PC-3 (cell line): ENCODE measurements around the gene NAV2. TPM values are rescaled to one million over a fixed set of nuclear protein-coding genes. Genes with fewer than 3 reads are reported as not detected.

ENCODE experiments used
- ATAC-seq: fragments of 200-7000 bp; cut with Tn5 transposase; 2 replicates; pipeline ENCODE4 v1.9.1; 2020; ENCODE audit warnings: mild to moderate bottlenecking, moderate library complexity
- BruUV-seq: library from RNA; stranded (reverse); fragments of 400-500 nt; replicated peaks from 2 replicates; lab custom pipeline; 2021; lab: Mats Ljungman, UMichigan
- CTCF ChIA-PET: fragments of 300-600 bp; sonication (Branson Sonifier 250); formaldehyde crosslinking; loops from one replicate; lab custom pipeline; 2022; ENCODE audit warnings: antibody characterized with exemption; lab: Charles Lee
- POLR2A ChIA-PET: fragments of 300-600 bp; sonication (Branson Sonifier 250); formaldehyde crosslinking; loops from one replicate; lab custom pipeline; 2022; ENCODE audit warnings: antibody characterized with exemption; ENCODE audit not compliant: unreplicated experiment; lab: Charles Lee
- DNase-seq: peaks from one replicate; pipeline ENCODE4 v3.0.0-alpha.2; 2015
- H2AFZ ChIP-seq: fragments of 300-600 bp; sonication (generic); 2 replicates; pipeline ENCODE4 v1.6.0; 2016; ENCODE audit warnings: antibody characterized with exemption, low read length
- H3F3A ChIP-seq: fragments of 300-600 bp; sonication (generic); one replicate; pipeline ENCODE4 v1.6.0; 2017; ENCODE audit warnings: antibody characterized with exemption, low read length, control low read depth, mild to moderate bottlenecking; ENCODE audit not compliant: unreplicated experiment
- H3K27ac ChIP-seq: fragments of 300-600 bp; sonication (generic); 2 replicates; pipeline ENCODE4 v1.5.1; 2016; ENCODE audit warnings: mild to moderate bottlenecking, low read length
- H3K27me3 ChIP-seq: fragments of 300-600 bp; sonication (generic); 2 replicates; pipeline ENCODE4 v1.6.1; 2016; ENCODE audit warnings: low read length, mixed read lengths
- H3K36me3 ChIP-seq: fragments of 300-600 bp; sonication (generic); 2 replicates; pipeline ENCODE4 v1.6.1; 2016; ENCODE audit warnings: low read depth, mixed run types, low read length, mixed read lengths
- H3K4me1 ChIP-seq: fragments of 300-600 bp; sonication (generic); 2 replicates; pipeline ENCODE4 v1.5.1; 2016; ENCODE audit warnings: low read length; ENCODE audit not compliant: insufficient read depth
- H3K4me2 ChIP-seq: fragments of 300-600 bp; sonication (generic); 2 replicates; pipeline ENCODE4 v1.6.0; 2016; ENCODE audit warnings: low read length
- H3K4me3 ChIP-seq: fragments of 300-600 bp; sonication (generic); 2 replicates; pipeline ENCODE4 v1.5.1; 2016; ENCODE audit warnings: mild to moderate bottlenecking, low read length, mixed read lengths
- H3K79me2 ChIP-seq: fragments of 300-600 bp; sonication (generic); 2 replicates; pipeline ENCODE4 v1.6.1; 2017; ENCODE audit warnings: low read length, mixed read lengths
- H3K9ac ChIP-seq: fragments of 300-600 bp; sonication (generic); 2 replicates; pipeline ENCODE4 v1.6.0; 2016; ENCODE audit warnings: mild to moderate bottlenecking, low read length
- H3K9me2 ChIP-seq: fragments of 300-600 bp; sonication (generic); replicated peaks from 2 replicates; pipeline ENCODE4 v1.6.1; 2016; ENCODE audit warnings: mixed run types, low read length, mixed read lengths
- H3K9me3 ChIP-seq: fragments of 300-600 bp; sonication (generic); 2 replicates; pipeline ENCODE4 v1.6.1; 2016; ENCODE audit warnings: low read length, mixed read lengths
- H4K20me1 ChIP-seq: fragments of 300-600 bp; sonication (generic); 2 replicates; pipeline ENCODE4 v1.6.1; 2016; ENCODE audit warnings: low read length, mixed read lengths
- EZH2 ChIP-seq: fragments of 300-600 bp; sonication (generic); IDR thresholded peaks from one replicate; pipeline ENCODE4 v1.6.1; 2017; ENCODE audit warnings: antibody characterized with exemption, mild to moderate bottlenecking, low read length; ENCODE audit not compliant: unreplicated experiment
- EZH2phosphoT487 ChIP-seq: fragments of 300-600 bp; sonication (generic); IDR thresholded peaks from 2 replicates; pipeline ENCODE4 v1.6.1; 2018; ENCODE audit warnings: mild to moderate bottlenecking, antibody characterized with exemption, low read length, borderline replicate concordance
- intact Hi-C: fragments of 100-400 bp; cut with micrococcal nuclease; formaldehyde crosslinking; loops from 2 replicates; pipeline ENCODE4 v1.9.0; 2023
- total RNA-seq: library from RNA; depleted of rRNA; stranded (reverse); fragments of >200 nt; gene quantifications from 2 replicates; pipeline ENCODE4 v1.2.3, GENCODE V29; 2014
- TF ChIP-seq, protein P1 (sequence below): fragments of 300-600 bp; sonication (generic); conservative IDR thresholded peaks from 2 replicates; pipeline ENCODE4 v1.5.1; 2017; ENCODE audit warnings: antibody characterized with exemption, low read depth, mild to moderate bottlenecking, low read length

The NAV2 gene
- total RNA-seq, 1 experiment from 2014 or later = 10.4 TPM

DNA sequence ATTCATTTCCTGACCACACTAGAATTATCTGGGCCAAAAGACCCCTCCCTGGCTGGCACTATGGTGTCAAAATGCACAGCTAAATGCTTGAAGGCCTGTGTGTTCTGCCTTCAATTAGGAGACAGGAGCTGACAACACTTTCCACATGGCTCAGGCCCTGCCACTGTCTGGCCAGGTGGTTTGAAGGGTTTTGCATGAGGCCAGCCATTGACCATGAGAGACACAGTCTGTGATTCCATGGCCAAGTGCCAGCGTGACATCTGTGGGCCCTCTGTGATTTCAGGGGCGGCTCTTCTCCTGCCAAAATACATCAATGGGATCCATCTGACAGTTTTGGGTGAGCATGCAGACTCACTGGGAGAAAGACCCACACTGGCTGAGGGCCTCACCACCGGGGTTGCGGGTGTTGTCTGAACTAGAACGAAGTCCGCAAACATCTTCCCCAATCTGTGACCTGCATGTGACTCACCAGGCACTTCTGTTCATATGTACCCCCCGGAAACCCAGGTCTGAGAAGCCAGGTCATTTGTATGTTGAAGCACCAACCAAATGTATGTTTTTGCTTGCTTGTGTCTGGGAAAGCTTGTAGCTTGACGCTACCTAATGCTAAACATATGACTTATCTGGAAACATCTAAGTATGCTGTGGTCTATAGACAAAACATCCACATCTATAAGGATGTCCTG, 20.7 kb upstream of the NAV2 start:
- TF ChIP-seq EZH2phosphoT487 (no peak), EZH2 (no peak)
- TF ChIP-seq, protein P1, sequence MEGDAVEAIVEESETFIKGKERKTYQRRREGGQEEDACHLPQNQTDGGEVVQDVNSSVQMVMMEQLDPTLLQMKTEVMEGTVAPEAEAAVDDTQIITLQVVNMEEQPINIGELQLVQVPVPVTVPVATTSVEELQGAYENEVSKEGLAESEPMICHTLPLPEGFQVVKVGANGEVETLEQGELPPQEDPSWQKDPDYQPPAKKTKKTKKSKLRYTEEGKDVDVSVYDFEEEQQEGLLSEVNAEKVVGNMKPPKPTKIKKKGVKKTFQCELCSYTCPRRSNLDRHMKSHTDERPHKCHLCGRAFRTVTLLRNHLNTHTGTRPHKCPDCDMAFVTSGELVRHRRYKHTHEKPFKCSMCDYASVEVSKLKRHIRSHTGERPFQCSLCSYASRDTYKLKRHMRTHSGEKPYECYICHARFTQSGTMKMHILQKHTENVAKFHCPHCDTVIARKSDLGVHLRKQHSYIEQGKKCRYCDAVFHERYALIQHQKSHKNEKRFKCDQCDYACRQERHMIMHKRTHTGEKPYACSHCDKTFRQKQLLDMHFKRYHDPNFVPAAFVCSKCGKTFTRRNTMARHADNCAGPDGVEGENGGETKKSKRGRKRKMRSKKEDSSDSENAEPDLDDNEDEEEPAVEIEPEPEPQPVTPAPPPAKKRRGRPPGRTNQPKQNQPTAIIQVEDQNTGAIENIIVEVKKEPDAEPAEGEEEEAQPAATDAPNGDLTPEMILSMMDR = no peak
- Histone ChIP-seq H3K36me3 (no peaks in the 10 kb centered on the region), H3K27me3 (no peaks in the 10 kb centered on the region), H3K4me3 (no peak overlapping the region), H3F3A (no peaks in the 10 kb centered on the region), H3K79me2 (no peaks in the 10 kb centered on the region), H2AFZ (no peak overlapping the region), H3K9me3 (no peaks in the 10 kb centered on the region), H3K4me1 (no peaks in the 10 kb centered on the region), H4K20me1 (no peaks in the 10 kb centered on the region), H3K9ac (no peak overlapping the region), H3K9me2 (no peaks in the 10 kb centered on the region), H3K27ac (no peak overlapping the region), H3K4me2 (no peak overlapping the region)
- POLR2A ChIA-PET = no interaction called here
- BruUV-seq = no TSS peak
- CTCF ChIA-PET = no interaction called here
- intact Hi-C loops = no loop called here
- DNase-seq (no peak), ATAC-seq (no peak)

DNA sequence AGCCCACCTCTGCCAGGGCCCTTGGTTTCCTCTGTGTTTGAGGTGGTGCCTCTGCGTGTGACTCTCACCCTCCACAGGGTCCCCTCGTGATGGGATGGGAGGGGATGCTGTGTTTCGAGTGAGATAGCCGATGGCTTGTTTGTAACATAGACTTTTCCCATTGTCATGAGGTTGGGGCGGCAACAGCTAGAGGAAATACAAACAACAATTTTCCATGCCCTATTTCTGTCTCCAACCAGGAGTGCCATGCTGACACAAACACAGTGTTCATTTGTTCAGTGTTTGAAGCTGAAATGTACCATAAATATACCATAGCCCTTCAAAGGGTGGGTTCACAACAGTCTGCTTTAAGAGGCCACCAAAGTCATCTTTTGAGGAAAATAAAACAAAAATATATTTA, 19.5 kb upstream of the NAV2 start:
- Histone ChIP-seq H3K27me3 (no peaks in the 10 kb centered on the region), H3K9me3 (no peaks in the 10 kb centered on the region), H3K27ac (no peak overlapping the region), H3F3A (no peaks in the 10 kb centered on the region), H2AFZ (no peak overlapping the region), H3K9me2 (no peaks in the 10 kb centered on the region), H3K79me2 (no peaks in the 10 kb centered on the region), H4K20me1 (no peaks in the 10 kb centered on the region), H3K9ac (no peak overlapping the region), H3K4me2 (no peak overlapping the region), H3K36me3 (no peaks in the 10 kb centered on the region), H3K4me1 (no peaks in the 10 kb centered on the region), H3K4me3 (no peak overlapping the region)
- intact Hi-C loops = no loop called here
- TF ChIP-seq, protein P1 = no peak
- TF ChIP-seq EZH2 (no peak), EZH2phosphoT487 (no peak)
- CTCF ChIA-PET = no interaction called here
- DNase-seq (no peak), ATAC-seq (no peak)
- no TSS peak for BruUV-seq
- POLR2A ChIA-PET = no interaction called here

DNA sequence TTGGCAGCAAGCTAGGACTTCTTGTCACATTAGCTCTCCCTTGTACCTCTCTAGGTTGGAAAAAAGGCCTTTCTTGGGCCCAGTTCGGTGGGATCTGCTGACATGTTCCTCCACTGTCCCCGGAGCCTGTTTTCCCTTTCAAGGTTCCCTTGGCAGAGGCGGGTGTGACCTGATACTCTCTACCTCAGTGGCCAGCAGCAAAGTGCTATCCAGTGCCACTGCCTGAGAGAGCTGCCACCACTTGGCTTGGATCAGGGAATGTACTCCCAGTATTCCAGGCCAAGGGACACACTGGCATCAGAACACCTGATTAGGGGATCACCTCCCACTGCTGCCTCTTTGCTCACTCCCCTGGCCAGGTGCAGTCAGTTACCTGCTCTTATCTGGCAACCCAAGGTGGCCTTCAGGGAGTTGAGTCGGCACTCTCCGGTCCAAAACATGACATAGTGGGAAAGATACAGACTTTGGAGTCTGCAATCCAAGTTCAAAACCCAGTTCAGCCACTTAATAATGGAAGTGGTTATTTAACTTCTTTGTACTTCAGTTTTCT, 17.8 kb upstream of the NAV2 start:
- DNase-seq = no peak
- ATAC-seq = no peak

More for the DNA sequence above, 17.8 kb upstream of the NAV2 start:
- Histone ChIP-seq H2AFZ (no peak overlapping the region), H3K27me3 (no peaks in the 10 kb centered on the region), H3K36me3 (no peaks in the 10 kb centered on the region), H3F3A (no peaks in the 10 kb centered on the region), H3K9ac (no peak overlapping the region), H3K9me2 (no peaks in the 10 kb centered on the region), H3K4me2 (no peak overlapping the region), H3K4me3 (no peak overlapping the region), H3K9me3 (no peaks in the 10 kb centered on the region), H3K27ac (no peak overlapping the region), H3K79me2 (no peaks in the 10 kb centered on the region), H3K4me1 (no peaks in the 10 kb centered on the region), H4K20me1 (no peaks in the 10 kb centered on the region)
- intact Hi-C loops = no loop called here
- CTCF ChIA-PET = no interaction called here
- TF ChIP-seq EZH2phosphoT487 (no peak), EZH2 (no peak)
- TF ChIP-seq, protein P1 = no peak
- BruUV-seq = no TSS peak
- POLR2A ChIA-PET = no interaction called here
